ENCODE results near the gene CTNNA1.

Gene CTNNA1

DNA sequence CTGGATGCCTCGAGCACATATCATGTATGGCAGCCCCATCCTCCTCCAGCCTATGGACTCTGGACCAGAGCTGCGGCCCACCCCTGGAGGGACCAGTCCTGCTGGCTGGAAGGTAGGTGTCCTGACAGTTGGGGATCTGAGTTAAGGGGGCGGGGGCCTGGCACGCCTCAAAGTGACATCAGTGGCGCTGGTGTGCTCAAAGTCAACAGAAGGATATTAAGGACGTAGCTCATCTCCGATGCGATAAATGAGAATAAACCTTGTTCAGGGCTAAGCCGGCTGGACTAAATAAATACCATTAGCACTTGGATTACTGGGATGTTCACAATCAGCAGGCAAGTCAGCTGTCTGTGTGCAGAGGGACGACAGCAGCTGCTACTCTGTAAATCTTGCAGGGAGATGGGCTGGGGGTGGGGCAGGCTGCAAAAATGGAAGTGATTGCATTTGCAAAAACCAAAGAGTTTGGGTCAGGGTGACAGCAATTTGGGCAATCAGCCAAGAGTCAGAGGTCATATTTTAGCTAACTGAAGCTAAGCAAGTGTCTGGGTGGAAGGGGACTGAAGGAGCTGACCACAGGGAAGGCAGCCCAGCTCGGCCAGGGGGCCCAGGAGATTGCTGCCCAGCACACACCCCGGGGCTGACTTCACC lies 201.9 kb downstream of the CTNNA1 start:
- Histone ChIP-seq H3K27me3 (ENCODE audit: control insufficient read depth in 1 of 2, insufficient read depth in 2 of 2, low read length in 2 of 2) (no peaks in the 10 kb centered on the region), H3K4me1 (ENCODE audit: insufficient read depth, low read length) (peaks cover 40% of the 10 kb centered on the region), H3K36me3 (ENCODE audit: insufficient read depth, low read length) (no peaks in the 10 kb centered on the region), H3K27ac (ENCODE audit: low read depth, low read length) (peak overlapping the region; percentile 15), H3K9ac (ENCODE audit: low read length) (no peak overlapping the region), H3K4me3 (ENCODE audit: low read depth in 1 of 2, low read length in 2 of 2) (no peak overlapping the region), H3K9me3 (ENCODE audit: low read length) (no peaks in the 10 kb centered on the region)

GRCh38 chr5:138955671-138956295 lies 202.6 kb downstream of the CTNNA1 start:
- Histone ChIP-seq H3K9ac (ENCODE audit: low read length) (no peak overlapping the region), H3K9me3 (ENCODE audit: low read length) (no peaks in the 10 kb centered on the region), H3K27ac (ENCODE audit: low read depth, low read length) (no peak overlapping the region), H3K27me3 (ENCODE audit: control insufficient read depth in 1 of 2, insufficient read depth in 2 of 2, low read length in 2 of 2) (no peaks in the 10 kb centered on the region), H3K4me1 (ENCODE audit: insufficient read depth, low read length) (peaks cover 40% of the 10 kb centered on the region), H3K36me3 (ENCODE audit: insufficient read depth, low read length) (no peaks in the 10 kb centered on the region), H3K4me3 (ENCODE audit: low read depth in 1 of 2, low read length in 2 of 2) (no peak overlapping the region)

DNA sequence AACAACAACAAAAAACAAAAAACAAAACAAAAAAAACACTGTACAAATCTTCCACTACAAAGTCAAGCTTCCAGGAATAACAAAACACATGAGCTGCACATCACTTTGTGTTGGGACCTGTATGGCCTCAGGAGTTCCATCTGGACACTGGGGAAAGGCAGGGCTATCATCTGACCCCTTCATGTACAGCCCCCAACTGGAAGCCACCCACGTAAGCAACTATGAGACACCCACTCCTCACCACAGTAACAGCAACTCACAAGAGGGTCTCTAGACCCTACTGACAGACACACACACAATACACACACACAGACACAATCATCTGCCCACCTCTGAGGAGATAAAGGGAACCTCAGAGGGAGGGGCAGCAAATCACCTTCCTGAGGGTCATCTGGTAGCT lies 203.6 kb downstream of the CTNNA1 start:
- Histone ChIP-seq H3K9me3 (ENCODE audit: low read length) (no peaks in the 10 kb centered on the region), H3K4me1 (ENCODE audit: insufficient read depth, low read length) (peaks cover 40% of the 10 kb centered on the region), H3K36me3 (ENCODE audit: insufficient read depth, low read length) (no peaks in the 10 kb centered on the region)

GRCh38 chr5:138960145-138960692 lies 207.0 kb downstream of the CTNNA1 start:
- H3K4me1 ChIP-seq (ENCODE audit: insufficient read depth, low read length) = peaks cover 8% of the 10 kb centered on the region
- no peak overlapping the region for H3K27ac ChIP-seq (ENCODE audit: low read depth, low read length)
- no peak overlapping the region for H3K4me3 ChIP-seq (ENCODE audit: low read depth in 1 of 2, low read length in 2 of 2)
- no peaks in the 10 kb centered on the region for H3K27me3 ChIP-seq (ENCODE audit: control insufficient read depth in 1 of 2, insufficient read depth in 2 of 2, low read length in 2 of 2)
- no peak overlapping the region for H3K9ac ChIP-seq (ENCODE audit: low read length)
- no peaks in the 10 kb centered on the region for H3K36me3 ChIP-seq (ENCODE audit: insufficient read depth, low read length)
- H3K9me3 ChIP-seq (ENCODE audit: low read length) = no peaks in the 10 kb centered on the region

More for the DNA sequence above, 203.6 kb downstream of the CTNNA1 start:
- Histone ChIP-seq H3K27me3 (ENCODE audit: control insufficient read depth in 1 of 2, insufficient read depth in 2 of 2, low read length in 2 of 2) (no peaks in the 10 kb centered on the region), H3K4me3 (ENCODE audit: low read depth in 1 of 2, low read length in 2 of 2) (no peak overlapping the region), H3K27ac (ENCODE audit: low read depth, low read length) (no peak overlapping the region), H3K9ac (ENCODE audit: low read length) (no peak overlapping the region)

GRCh38 chr5:138961221-138961620 lies 208.0 kb downstream of the CTNNA1 start:
- H3K4me3 ChIP-seq (ENCODE audit: low read depth in 1 of 2, low read length in 2 of 2) = no peak overlapping the region
- H3K27ac ChIP-seq (ENCODE audit: low read depth, low read length) = no peak overlapping the region
- no peaks in the 10 kb centered on the region for H3K27me3 ChIP-seq (ENCODE audit: control insufficient read depth in 1 of 2, insufficient read depth in 2 of 2, low read length in 2 of 2)
- no peaks in the 10 kb centered on the region for H3K36me3 ChIP-seq (ENCODE audit: insufficient read depth, low read length)
- no peak overlapping the region for H3K9ac ChIP-seq (ENCODE audit: low read length)
- H3K9me3 ChIP-seq (ENCODE audit: low read length) = no peaks in the 10 kb centered on the region
- no peaks in the 10 kb centered on the region for H3K4me1 ChIP-seq (ENCODE audit: insufficient read depth, low read length)

- H3K36me3 ChIP-seq (ENCODE audit: insufficient read depth, low read length) = no peaks in the 10 kb centered on the region
- no peak overlapping the region for H3K27ac ChIP-seq (ENCODE audit: low read depth, low read length)
- no peaks in the 10 kb centered on the region for H3K27me3 ChIP-seq (ENCODE audit: control insufficient read depth in 1 of 2, insufficient read depth in 2 of 2, low read length in 2 of 2)
- H3K4me3 ChIP-seq (ENCODE audit: low read depth in 1 of 2, low read length in 2 of 2) = no peak overlapping the region
- no peaks in the 10 kb centered on the region for H3K4me1 ChIP-seq (ENCODE audit: insufficient read depth, low read length)
- no peaks in the 10 kb centered on the region for H3K9me3 ChIP-seq (ENCODE audit: low read length)
- H3K9ac ChIP-seq (ENCODE audit: low read length) = no peak overlapping the region
These were observed 208.5 kb downstream of the CTNNA1 start for GRCh38 chr5:138961729-138962128.

DNA sequence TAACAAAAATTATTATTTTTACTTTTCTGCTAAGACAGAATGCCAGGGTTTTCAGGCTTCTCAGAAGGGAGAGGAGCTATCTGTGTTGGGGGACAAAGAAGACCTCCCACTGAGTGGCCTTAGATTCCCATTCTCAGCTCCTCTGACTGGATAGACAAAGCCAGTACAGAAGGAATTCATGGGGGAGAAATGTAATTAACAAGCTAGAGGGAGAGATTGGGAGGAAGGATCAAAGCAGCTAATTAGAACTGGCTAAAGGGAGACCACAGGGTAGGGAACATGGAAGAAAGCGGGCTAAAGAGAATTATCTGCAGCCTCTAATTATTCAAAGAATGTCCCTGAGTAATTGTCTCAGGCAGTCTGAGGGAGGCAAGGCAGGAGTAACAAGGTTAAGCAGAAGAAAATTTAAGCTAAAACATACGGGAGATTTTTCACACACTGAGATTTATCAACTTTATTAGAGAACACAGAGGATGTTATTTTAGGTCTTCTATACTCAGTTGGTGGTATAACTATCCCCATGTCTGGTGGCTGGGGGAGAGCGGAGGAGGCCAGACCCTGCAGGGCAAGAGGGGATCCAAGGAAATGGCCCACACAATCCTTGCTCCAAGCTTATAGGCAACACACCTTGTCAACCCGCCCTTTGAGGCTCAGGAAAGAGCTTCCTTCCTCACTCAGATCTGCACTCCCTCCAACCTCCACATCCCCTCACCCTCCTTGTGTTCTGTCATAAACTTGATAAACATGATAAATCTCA lies 209.6 kb downstream of the CTNNA1 start:
- no peak overlapping the region for H3K27ac ChIP-seq (ENCODE audit: low read depth, low read length)
- H3K9ac ChIP-seq (ENCODE audit: low read length) = no peak overlapping the region

GRCh38 chr5:138963763-138964371 lies 210.6 kb downstream of the CTNNA1 start:
- no peaks in the 10 kb centered on the region for H3K36me3 ChIP-seq (ENCODE audit: insufficient read depth, low read length)
- H3K4me3 ChIP-seq (ENCODE audit: low read depth in 1 of 2, low read length in 2 of 2) = no peak overlapping the region
- H3K27ac ChIP-seq (ENCODE audit: low read depth, low read length) = no peak overlapping the region
- no peaks in the 10 kb centered on the region for H3K27me3 ChIP-seq (ENCODE audit: control insufficient read depth in 1 of 2, insufficient read depth in 2 of 2, low read length in 2 of 2)
- no peak overlapping the region for H3K9ac ChIP-seq (ENCODE audit: low read length)
- no peaks in the 10 kb centered on the region for H3K4me1 ChIP-seq (ENCODE audit: insufficient read depth, low read length)
- no peaks in the 10 kb centered on the region for H3K9me3 ChIP-seq (ENCODE audit: low read length)

More for the DNA sequence above, 209.6 kb downstream of the CTNNA1 start:
- H3K9me3 ChIP-seq (ENCODE audit: low read length) = no peaks in the 10 kb centered on the region
- no peaks in the 10 kb centered on the region for H3K36me3 ChIP-seq (ENCODE audit: insufficient read depth, low read length)
- H3K4me1 ChIP-seq (ENCODE audit: insufficient read depth, low read length) = no peaks in the 10 kb centered on the region
- no peaks in the 10 kb centered on the region for H3K27me3 ChIP-seq (ENCODE audit: control insufficient read depth in 1 of 2, insufficient read depth in 2 of 2, low read length in 2 of 2)
- no peak overlapping the region for H3K4me3 ChIP-seq (ENCODE audit: low read depth in 1 of 2, low read length in 2 of 2)

DNA sequence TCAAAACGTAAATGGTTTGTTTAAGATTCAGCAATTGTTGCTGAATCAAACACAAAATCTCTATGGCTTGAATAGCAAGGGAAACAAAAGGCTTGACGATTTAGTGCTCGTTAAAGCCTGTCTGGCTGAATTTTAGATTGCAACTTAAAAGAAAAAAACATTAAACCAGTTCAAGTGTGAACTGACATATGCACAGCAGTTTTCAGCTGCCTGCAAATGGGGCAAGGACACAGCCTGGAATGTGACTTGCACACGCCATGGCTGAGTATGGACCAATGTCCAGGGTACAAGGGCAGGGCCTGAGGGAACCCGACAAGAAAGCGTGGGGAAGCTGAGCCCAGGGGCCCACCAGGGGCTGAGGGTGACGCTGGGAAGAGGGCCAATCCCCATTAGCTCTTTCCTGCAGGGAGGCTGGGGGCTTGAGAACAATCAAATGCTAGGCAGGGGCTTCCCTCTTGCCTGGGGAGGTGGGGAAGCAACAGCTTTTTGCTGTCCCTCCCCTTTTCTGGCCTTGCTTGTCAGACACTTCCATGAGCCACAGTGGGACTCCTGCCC lies 211.5 kb downstream of the CTNNA1 start:
- H3K27ac ChIP-seq (ENCODE audit: low read depth, low read length) = no peak overlapping the region
- no peaks in the 10 kb centered on the region for H3K27me3 ChIP-seq (ENCODE audit: control insufficient read depth in 1 of 2, insufficient read depth in 2 of 2, low read length in 2 of 2)
- no peaks in the 10 kb centered on the region for H3K9me3 ChIP-seq (ENCODE audit: low read length)
- H3K4me1 ChIP-seq (ENCODE audit: insufficient read depth, low read length) = peaks cover 7% of the 10 kb centered on the region
- H3K9ac ChIP-seq (ENCODE audit: low read length) = no peak overlapping the region
- H3K4me3 ChIP-seq (ENCODE audit: low read depth in 1 of 2, low read length in 2 of 2) = no peak overlapping the region
- H3K36me3 ChIP-seq (ENCODE audit: insufficient read depth, low read length) = no peaks in the 10 kb centered on the region

DNA sequence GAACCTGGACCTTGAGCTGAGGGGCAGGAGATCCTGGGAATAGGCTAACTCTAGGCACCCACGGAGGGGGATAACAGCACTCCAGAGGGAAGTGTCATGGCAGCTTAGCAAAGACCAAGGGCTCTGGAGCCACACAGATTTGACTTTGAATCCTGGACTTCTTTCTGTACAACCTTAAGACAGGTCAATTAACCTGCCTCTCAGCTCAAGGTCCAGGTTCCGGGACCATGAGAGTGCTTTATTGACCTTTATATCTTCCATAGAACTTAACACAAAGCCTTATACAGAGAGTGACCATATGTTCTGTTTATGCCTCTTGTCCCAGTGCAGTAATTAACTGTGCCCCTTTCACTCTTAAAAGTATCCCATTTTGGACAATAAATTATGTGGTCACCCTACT lies 212.4 kb downstream of the CTNNA1 start:
- Histone ChIP-seq H3K27me3 (ENCODE audit: control insufficient read depth in 1 of 2, insufficient read depth in 2 of 2, low read length in 2 of 2) (no peaks in the 10 kb centered on the region), H3K9ac (ENCODE audit: low read length) (no peak overlapping the region)

More for the DNA sequence above, 212.4 kb downstream of the CTNNA1 start:
- Histone ChIP-seq H3K4me3 (ENCODE audit: low read depth in 1 of 2, low read length in 2 of 2) (no peak overlapping the region), H3K9me3 (ENCODE audit: low read length) (no peaks in the 10 kb centered on the region), H3K4me1 (ENCODE audit: insufficient read depth, low read length) (peaks cover 16% of the 10 kb centered on the region), H3K36me3 (ENCODE audit: insufficient read depth, low read length) (no peaks in the 10 kb centered on the region), H3K27ac (ENCODE audit: low read depth, low read length) (no peak overlapping the region)

Measured in muscle layer of colon (tissue), 2 donors.